Stimulated activated CD4-positive, alpha-beta T cell treated with anti-CD3 and anti-CD28 coated beads, Interleukin-12 subunit alpha, Interleukin-12 subunit beta, amount 100 ng/mL, for 24 hours (primary cell): Measurements from ENCODE around the gene ABCB7.
"Not testable (repeated sequence)": the region's sequence is repeated elsewhere in the genome, so short reads cannot be mapped to it uniquely, and the experiment has no call there.

ENCODE experiments used
- DNase-seq, 2 experiments: peaks; one replicate each; pipeline ENCODE4 v3.0.0-alpha.2; 2020; ENCODE audit warnings: low read depth in 2 of 2

ABCB7 gene

GRCh38 chrX:75096331-75096730 is 59.8 kb downstream of the ABCB7 start:
- DNase-seq, result no peak

- no peak for DNase-seq
Measured at GRCh38 chrX:75086731-75087195, 69.3 kb downstream of the ABCB7 start.

- no peak for DNase-seq
Measured at GRCh38 chrX:75084757-75085156, 71.3 kb downstream of the ABCB7 start.

DNA sequence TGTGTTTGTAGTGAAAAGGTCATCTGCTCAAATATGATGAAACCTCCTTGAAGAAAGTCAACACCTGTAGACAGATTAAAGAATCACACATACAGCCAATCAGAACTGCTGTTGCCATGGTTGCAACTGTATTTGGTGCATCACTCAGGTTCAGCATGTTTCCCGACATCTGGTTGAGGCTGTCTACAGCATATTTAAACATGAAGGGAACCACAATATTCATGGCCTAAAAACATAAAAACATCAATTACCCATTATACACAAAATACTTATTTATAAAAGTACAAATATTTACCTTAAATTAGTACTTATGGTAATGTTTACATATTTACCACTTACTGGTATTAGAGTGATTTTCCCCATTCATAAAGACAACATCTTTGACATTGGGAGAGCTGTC is 79.7 kb downstream of the ABCB7 start:
- DNase-seq, result no peak

GRCh38 chrX:75074475-75074874 is 81.6 kb downstream of the ABCB7 start:
- DNase-seq, result no peak

DNA sequence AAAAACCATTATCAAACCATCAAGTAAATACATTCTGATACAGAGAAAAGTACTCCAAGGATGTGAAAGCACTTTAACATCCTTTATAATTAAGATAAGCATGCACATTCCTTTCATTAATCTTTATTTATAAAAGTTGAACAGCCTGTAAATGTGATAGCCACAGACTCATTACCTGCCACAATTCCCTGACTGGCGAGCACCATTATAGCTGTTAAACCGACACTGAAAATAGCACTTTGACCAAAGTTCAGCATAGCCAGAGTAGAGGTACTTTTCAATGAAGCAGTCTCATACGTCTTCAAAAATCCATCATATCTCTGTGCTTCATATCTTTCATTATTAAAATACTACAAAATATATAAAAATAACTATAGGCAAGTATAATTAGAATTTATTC is 84.7 kb downstream of the ABCB7 start:
- no peak for DNase-seq

DNA sequence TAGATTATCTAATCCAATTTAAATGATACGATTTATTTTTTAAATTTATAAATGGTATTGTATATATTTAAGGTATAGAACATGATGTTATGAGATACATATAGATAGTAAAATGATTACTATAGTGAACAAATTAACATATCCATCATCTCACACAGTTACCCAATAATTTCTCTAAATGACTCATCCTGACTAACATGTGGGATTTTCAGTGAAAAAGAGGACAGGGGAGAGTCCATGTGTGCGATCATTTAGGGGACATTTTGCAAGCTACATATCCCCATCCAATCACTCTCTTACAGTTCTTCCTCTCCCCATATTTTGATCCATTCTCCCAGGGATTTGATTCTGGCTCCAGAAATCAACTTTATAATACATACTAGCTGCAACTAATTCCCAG is 88.2 kb downstream of the ABCB7 start:
- DNase-seq, result no peak

DNA sequence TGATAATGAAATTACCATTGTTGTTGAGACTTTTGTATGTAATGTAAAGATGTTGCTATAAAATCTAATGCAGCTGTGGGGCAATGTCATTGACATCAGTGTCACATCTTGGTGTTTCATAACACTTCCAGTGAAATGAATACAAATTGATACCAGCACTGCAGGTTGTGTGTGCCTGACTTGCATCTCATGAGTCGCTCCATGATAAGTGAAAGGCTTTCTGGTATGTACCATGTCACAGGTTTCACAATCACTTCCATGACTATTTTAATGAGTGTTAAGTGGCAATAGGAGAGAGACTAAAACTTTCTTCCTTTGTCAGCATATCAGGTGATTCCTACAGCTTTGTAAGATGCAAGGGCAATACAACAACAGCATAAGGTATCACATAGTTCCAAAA is 94.4 kb downstream of the ABCB7 start:
- DNase-seq, result no peak

DNA sequence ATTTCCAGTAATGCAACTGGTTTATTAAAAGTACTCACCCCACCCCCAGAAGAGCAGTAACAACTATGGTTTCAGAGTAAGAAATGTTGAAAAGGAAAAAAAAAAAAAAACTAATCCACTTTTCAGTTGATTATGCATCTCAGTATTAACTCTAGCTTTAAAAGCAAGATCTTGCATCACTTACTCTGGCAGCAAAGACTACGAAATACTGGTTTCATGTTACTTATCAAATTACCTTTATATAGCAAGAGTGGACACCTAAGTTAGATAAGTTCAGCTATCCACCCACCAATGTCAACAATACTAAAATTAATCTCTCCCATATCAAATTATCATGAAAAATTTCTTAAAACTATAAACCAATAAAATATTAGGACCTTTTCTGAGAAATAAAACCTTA is 105.0 kb downstream of the ABCB7 start:
- no peak for DNase-seq

DNA sequence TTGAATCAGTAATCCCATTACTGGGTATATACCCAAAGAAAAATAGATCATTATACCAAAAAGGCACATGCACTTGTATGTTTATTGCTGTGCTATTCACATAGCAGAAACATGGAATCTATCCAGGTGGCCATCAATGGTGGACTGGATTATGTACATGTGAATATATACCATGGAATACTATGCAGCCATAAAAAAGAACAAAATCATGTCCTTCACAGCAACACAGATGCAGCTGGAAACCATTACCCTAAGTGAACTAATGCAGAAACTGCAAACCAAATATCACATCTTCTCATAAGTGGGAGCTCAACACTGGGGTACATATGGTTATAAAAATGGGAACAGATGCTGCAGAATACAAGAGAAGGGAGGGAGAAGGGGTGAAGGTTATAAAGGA is 110.7 kb downstream of the ABCB7 start:
- DNase-seq, result no peak

DNA sequence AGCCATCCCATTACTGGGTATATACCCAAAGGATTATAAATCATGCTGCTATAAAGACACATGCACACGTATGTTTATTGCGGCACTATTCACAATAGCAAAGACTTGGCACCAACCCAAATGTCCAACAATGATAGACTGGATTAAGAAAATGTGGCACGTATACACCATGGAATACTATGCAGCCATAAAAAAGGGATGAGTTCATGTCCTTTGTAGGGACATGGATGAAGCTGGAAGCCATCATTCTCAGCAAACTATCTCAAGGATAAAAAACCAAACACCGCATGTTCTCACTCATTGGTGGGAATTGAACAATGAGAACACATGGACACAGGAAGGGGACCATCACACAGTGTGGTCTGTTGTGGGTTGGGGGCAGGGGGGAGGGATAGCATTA is 111.9 kb downstream of the ABCB7 start:
- DNase-seq, result not testable (repeated sequence)

DNA sequence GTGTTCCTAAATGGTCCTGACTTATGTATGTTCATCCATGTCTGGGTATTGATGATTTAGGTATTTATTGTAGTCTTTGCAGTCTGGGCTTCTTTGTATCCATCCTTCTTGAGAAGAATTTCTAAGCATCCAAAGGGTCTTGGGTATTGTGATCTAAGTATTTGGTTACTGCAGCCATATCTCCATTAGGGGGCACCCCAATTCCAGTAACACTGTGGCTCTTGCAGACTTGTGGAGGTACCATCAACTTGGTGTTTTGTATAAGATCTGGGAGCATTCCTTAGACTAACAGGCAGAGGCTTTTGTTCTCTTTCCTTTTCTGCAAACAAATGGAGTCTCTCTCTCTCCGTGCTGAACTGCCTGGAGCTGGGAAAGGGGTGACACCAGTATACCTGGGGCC is 117.2 kb downstream of the ABCB7 start:
- no peak for DNase-seq
